H1 (cell line): ENCODE measurements around the gene C2CD3. TPM values are rescaled to one million over a fixed set of nuclear protein-coding genes. Genes with fewer than 3 reads are reported as not detected.

Experiments
- CREB1 ChIP-seq: IDR thresholded peaks from 2 replicates; pipeline ENCODE4 v1.6.1; 2012; ENCODE audit warnings: inconsistent platforms
- MAFK ChIP-seq: IDR thresholded peaks from 2 replicates; pipeline ENCODE4 v1.6.1; 2012; ENCODE audit warnings: low read depth, mild to moderate bottlenecking, improper control_type of control experiment, low read length
- NANOG ChIP-seq: IDR thresholded peaks from 2 replicates; pipeline ENCODE4 v1.6.1; 2011; ENCODE audit warnings: low read length, low read depth, mild to moderate bottlenecking, inconsistent platforms; ENCODE audit not compliant: insufficient read depth, poor library complexity, severe bottlenecking
- POLR2AphosphoS5 ChIP-seq: IDR thresholded peaks from 2 replicates; pipeline ENCODE4 v1.6.1; 2011; ENCODE audit warnings: low read depth, low read length
- POU5F1 ChIP-seq: IDR thresholded peaks from 2 replicates; pipeline ENCODE4 v1.6.1; 2011; ENCODE audit warnings: low read depth, mild to moderate bottlenecking, low read length, moderate library complexity
- SIRT6 ChIP-seq: IDR thresholded peaks from one replicate; pipeline ENCODE4 v1.7.1; 2012; ENCODE audit warnings: low read length, inconsistent platforms
- TAF1 ChIP-seq: IDR thresholded peaks from 2 replicates; pipeline ENCODE4 v1.6.1; 2011; ENCODE audit warnings: mild to moderate bottlenecking, low read depth, low read length
- TCF12 ChIP-seq: IDR thresholded peaks from 2 replicates; pipeline ENCODE4 v1.6.1; 2011; ENCODE audit warnings: low read depth, mild to moderate bottlenecking, low read length
- ZNF274 ChIP-seq: IDR thresholded peaks from 2 replicates; pipeline ENCODE4 v1.7.0; 2012; ENCODE audit warnings: low read length, borderline replicate concordance; ENCODE audit errors: extremely low read depth
- polyA plus RNA-seq, 7 experiments: library from polyadenylated mRNA; depleted of rRNA in 3 of 7; stranded (reverse) in 5 of 7; unstranded in 2 of 7; fragments of >200 nt in 5 of 7; fragments of 200-250 nt in 2 of 7; gene quantifications; 1 replicate in 5 of 7; 2 replicates in 1 of 7; 4 replicates in 1 of 7; pipeline versions ENCODE4 v1.2.1 to v1.2.3, GENCODE V29; 2011 to 2013; ENCODE audit warnings: missing spikeins in 2 of 7, mixed read lengths in 2 of 7
- total RNA-seq: library from RNA; stranded (reverse); fragmentation: NEBNext Ultra II Directional; extraction: Animal tissue kit (Norgen Biotek cat#: 25700); gene quantifications from 2 replicates; pipeline ENCODE4 v1.2.1, GENCODE V29; 2021
- TF ChIP-seq, protein P1 (sequence below): fragments of 300-600 bp; sonication (generic); IDR thresholded peaks from 2 replicates; pipeline ENCODE4 v1.7.1; 2012; ENCODE audit warnings: low read length, moderate library complexity, mild to moderate bottlenecking, inconsistent platforms; ENCODE audit not compliant: insufficient replicate concordance

Gene C2CD3
- total and polyA plus RNA-seq, 2 of the 8 experiments (the other 6 are each of a cell fraction or from before 2014, with no cell fraction given): 11.0 to 29.1 TPM

DNA sequence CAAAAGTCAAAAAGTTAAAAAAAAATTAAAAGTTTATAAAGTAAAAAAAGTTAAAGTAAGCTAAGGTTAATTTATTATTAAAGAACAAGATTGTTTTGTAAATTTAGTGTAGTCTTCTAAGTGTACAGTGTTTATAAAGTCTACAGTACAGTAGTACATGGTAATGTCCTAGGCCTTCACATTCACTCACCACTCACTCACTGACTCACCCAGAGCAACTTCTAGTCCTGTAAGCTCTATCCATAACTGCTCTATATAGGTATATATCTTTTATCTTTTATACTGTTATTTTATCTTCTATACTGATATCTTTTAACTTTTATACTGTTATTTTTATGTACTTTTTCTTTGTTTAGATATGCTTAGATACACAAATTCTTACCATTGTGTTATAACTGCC, 11.2 kb downstream of the C2CD3 start (continued):
- TF ChIP-seq, protein P1, sequence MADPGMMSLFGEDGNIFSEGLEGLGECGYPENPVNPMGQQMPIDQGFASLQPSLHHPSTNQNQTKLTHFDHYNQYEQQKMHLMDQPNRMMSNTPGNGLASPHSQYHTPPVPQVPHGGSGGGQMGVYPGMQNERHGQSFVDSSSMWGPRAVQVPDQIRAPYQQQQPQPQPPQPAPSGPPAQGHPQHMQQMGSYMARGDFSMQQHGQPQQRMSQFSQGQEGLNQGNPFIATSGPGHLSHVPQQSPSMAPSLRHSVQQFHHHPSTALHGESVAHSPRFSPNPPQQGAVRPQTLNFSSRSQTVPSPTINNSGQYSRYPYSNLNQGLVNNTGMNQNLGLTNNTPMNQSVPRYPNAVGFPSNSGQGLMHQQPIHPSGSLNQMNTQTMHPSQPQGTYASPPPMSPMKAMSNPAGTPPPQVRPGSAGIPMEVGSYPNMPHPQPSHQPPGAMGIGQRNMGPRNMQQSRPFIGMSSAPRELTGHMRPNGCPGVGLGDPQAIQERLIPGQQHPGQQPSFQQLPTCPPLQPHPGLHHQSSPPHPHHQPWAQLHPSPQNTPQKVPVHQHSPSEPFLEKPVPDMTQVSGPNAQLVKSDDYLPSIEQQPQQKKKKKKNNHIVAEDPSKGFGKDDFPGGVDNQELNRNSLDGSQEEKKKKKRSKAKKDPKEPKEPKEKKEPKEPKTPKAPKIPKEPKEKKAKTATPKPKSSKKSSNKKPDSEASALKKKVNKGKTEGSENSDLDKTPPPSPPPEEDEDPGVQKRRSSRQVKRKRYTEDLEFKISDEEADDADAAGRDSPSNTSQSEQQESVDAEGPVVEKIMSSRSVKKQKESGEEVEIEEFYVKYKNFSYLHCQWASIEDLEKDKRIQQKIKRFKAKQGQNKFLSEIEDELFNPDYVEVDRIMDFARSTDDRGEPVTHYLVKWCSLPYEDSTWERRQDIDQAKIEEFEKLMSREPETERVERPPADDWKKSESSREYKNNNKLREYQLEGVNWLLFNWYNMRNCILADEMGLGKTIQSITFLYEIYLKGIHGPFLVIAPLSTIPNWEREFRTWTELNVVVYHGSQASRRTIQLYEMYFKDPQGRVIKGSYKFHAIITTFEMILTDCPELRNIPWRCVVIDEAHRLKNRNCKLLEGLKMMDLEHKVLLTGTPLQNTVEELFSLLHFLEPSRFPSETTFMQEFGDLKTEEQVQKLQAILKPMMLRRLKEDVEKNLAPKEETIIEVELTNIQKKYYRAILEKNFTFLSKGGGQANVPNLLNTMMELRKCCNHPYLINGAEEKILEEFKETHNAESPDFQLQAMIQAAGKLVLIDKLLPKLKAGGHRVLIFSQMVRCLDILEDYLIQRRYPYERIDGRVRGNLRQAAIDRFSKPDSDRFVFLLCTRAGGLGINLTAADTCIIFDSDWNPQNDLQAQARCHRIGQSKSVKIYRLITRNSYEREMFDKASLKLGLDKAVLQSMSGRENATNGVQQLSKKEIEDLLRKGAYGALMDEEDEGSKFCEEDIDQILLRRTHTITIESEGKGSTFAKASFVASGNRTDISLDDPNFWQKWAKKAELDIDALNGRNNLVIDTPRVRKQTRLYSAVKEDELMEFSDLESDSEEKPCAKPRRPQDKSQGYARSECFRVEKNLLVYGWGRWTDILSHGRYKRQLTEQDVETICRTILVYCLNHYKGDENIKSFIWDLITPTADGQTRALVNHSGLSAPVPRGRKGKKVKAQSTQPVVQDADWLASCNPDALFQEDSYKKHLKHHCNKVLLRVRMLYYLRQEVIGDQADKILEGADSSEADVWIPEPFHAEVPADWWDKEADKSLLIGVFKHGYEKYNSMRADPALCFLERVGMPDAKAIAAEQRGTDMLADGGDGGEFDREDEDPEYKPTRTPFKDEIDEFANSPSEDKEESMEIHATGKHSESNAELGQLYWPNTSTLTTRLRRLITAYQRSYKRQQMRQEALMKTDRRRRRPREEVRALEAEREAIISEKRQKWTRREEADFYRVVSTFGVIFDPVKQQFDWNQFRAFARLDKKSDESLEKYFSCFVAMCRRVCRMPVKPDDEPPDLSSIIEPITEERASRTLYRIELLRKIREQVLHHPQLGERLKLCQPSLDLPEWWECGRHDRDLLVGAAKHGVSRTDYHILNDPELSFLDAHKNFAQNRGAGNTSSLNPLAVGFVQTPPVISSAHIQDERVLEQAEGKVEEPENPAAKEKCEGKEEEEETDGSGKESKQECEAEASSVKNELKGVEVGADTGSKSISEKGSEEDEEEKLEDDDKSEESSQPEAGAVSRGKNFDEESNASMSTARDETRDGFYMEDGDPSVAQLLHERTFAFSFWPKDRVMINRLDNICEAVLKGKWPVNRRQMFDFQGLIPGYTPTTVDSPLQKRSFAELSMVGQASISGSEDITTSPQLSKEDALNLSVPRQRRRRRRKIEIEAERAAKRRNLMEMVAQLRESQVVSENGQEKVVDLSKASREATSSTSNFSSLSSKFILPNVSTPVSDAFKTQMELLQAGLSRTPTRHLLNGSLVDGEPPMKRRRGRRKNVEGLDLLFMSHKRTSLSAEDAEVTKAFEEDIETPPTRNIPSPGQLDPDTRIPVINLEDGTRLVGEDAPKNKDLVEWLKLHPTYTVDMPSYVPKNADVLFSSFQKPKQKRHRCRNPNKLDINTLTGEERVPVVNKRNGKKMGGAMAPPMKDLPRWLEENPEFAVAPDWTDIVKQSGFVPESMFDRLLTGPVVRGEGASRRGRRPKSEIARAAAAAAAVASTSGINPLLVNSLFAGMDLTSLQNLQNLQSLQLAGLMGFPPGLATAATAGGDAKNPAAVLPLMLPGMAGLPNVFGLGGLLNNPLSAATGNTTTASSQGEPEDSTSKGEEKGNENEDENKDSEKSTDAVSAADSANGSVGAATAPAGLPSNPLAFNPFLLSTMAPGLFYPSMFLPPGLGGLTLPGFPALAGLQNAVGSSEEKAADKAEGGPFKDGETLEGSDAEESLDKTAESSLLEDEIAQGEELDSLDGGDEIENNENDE: no peak
- TF ChIP-seq NANOG (no peak), TCF12 (no peak), MAFK (no peak), ZNF274 (no peak), POLR2AphosphoS5 (no peak), CREB1 (no peak), POU5F1 (no peak), TAF1 (no peak), SIRT6 (no peak)
